ENCODE measurements around the gene SPPL2A.
"Not testable (repeated sequence)": the region's sequence is repeated elsewhere in the genome, so short reads cannot be mapped to it uniquely, and the experiment has no call there.

The SPPL2A gene

GRCh38 chr15:50764461-50765194 is 878 bp downstream of the SPPL2A start:
- DNase-seq: no peak

- DNase-seq: no peak
Observed at GRCh38 chr15:50758712-50759205, 6.7 kb downstream of the SPPL2A start.

- no peak for DNase-seq
Observed at GRCh38 chr15:50753463-50753862, 12.0 kb downstream of the SPPL2A start.

- DNase-seq: no peak
Observed at GRCh38 chr15:50751394-50751793, 14.1 kb downstream of the SPPL2A start.

GRCh38 chr15:50750227-50750705 is 15.2 kb downstream of the SPPL2A start:
- DNase-seq: no peak

GRCh38 chr15:50747523-50747922 is 18.0 kb downstream of the SPPL2A start:
- no peak for DNase-seq

GRCh38 chr15:50744601-50745000 is 20.9 kb downstream of the SPPL2A start:
- DNase-seq: no peak

- DNase-seq: no peak
Observed at GRCh38 chr15:50740955-50741354, 24.6 kb downstream of the SPPL2A start.

GRCh38 chr15:50736823-50737222 is 28.7 kb downstream of the SPPL2A start:
- no peak for DNase-seq

GRCh38 chr15:50735156-50735555 is 30.4 kb downstream of the SPPL2A start:
- no peak for DNase-seq

GRCh38 chr15:50726315-50726714 is 39.2 kb downstream of the SPPL2A start:
- DNase-seq: no peak

GRCh38 chr15:50718700-50719125 is 46.8 kb downstream of the SPPL2A start:
- no peak for DNase-seq

GRCh38 chr15:50712018-50712417 is 53.5 kb downstream of the SPPL2A start:
- DNase-seq: no peak

- DNase-seq: no peak
Observed at GRCh38 chr15:50710585-50710984, 54.9 kb downstream of the SPPL2A start.

- no peak for DNase-seq
Observed at GRCh38 chr15:50707878-50708427, 57.6 kb downstream of the SPPL2A start.

GRCh38 chr15:50702762-50703334 is 62.7 kb downstream of the SPPL2A start:
- DNase-seq: no peak

- no peak for DNase-seq
Observed at GRCh38 chr15:50698101-50698500, 67.4 kb downstream of the SPPL2A start.

- no peak for DNase-seq
Observed at GRCh38 chr15:50697109-50697797, 68.3 kb downstream of the SPPL2A start.

GRCh38 chr15:50694634-50695165 is 70.8 kb downstream of the SPPL2A start:
- DNase-seq: not testable (repeated sequence)

- DNase-seq: no peak
Observed at GRCh38 chr15:50687302-50687902, 78.1 kb downstream of the SPPL2A start.

GRCh38 chr15:50686469-50687301 is 78.8 kb downstream of the SPPL2A start, which contains the start of gene TRPM7:
Gene TRPM7 (minus strand): TSS chr15:50686797. CDS start chr15:50686533, 264 bp downstream.
- DNase-seq: peak; percentile 59
